GM12878 (cell line): ENCODE results near the gene KHDC1.

ENCODE experiments used
- BHLHE40 ChIP-seq, 2 experiments: fragments of 450-650 bp in 1 of 2; IDR thresholded peaks; 2 replicates each; pipeline ENCODE4 v1.6.1; 2011 to 2017; ENCODE audit warnings: low read depth in 2 of 2, borderline replicate concordance in 1 of 2, improper control_type of control experiment in 1 of 2, low read length in 1 of 2, mild to moderate bottlenecking in 1 of 2
- BRCA1 ChIP-seq: IDR thresholded peaks from 2 replicates; pipeline ENCODE4 v1.6.1; 2011; ENCODE audit warnings: low read depth, low read length, improper control_type of control experiment
- KDM1A ChIP-seq: fragments of 200-600 bp; sonication (generic); IDR thresholded peaks from 2 replicates; pipeline ENCODE4 v1.6.1; 2016; ENCODE audit warnings: borderline replicate concordance
- MXI1 ChIP-seq: fragments of 150-350 bp; IDR thresholded peaks from 2 replicates; pipeline ENCODE4 v1.6.1; 2011; ENCODE audit warnings: low read depth, mild to moderate bottlenecking, inconsistent platforms, low read length, improper control_type of control experiment
- POLR2A ChIP-seq: IDR thresholded peaks from 2 replicates; pipeline ENCODE4 v1.6.1; 2011; ENCODE audit warnings: low read depth, mild to moderate bottlenecking, low read length
- TCF12 ChIP-seq: IDR thresholded peaks from 2 replicates; pipeline ENCODE4 v1.6.1; 2011; ENCODE audit warnings: low read depth, mild to moderate bottlenecking, low read length
- TCF7 ChIP-seq: IDR thresholded peaks from 2 replicates; pipeline ENCODE4 v1.6.1; 2014; ENCODE audit warnings: antibody characterized with exemption, borderline replicate concordance
- YY1 ChIP-seq: IDR thresholded peaks from 2 replicates; pipeline ENCODE4 v1.6.1; 2011; ENCODE audit warnings: low read depth, mild to moderate bottlenecking, low read length
- ZBTB33 ChIP-seq: fragments of 450-650 bp; IDR thresholded peaks from 2 replicates; pipeline ENCODE4 v1.6.1; 2017; ENCODE audit warnings: mild to moderate bottlenecking
- ZNF274 ChIP-seq: IDR thresholded peaks from one replicate; pipeline ENCODE4 v1.8.0; 2011; ENCODE audit not compliant: insufficient read length, insufficient read depth
- TF ChIP-seq, protein P1 (sequence below): fragments of 150-350 bp; IDR thresholded peaks from 2 replicates; pipeline ENCODE4 v1.6.1; 2016; ENCODE audit warnings: low read depth, low read length
- TF ChIP-seq, protein P2 (sequence below), 3 experiments: IDR thresholded peaks in 2 of 3; conservative IDR thresholded peaks in 1 of 3; 2 replicates each; pipeline ENCODE4 v1.5.1; 2011; ENCODE audit warnings: low read depth in 3 of 3, low read length in 3 of 3, mild to moderate bottlenecking in 3 of 3, control low read depth in 2 of 3, moderate library complexity in 2 of 3, inconsistent platforms in 1 of 3, mixed read lengths in 1 of 3; ENCODE audit not compliant: control insufficient read depth in 2 of 3, insufficient read depth in 1 of 3; ENCODE audit errors: extremely low read depth in 1 of 3
- TF ChIP-seq, protein P3 (sequence below): fragments of 450-650 bp; IDR thresholded peaks from 2 replicates; pipeline ENCODE4 v1.6.1; 2016; ENCODE audit warnings: mild to moderate bottlenecking, moderate library complexity, borderline replicate concordance
- TF ChIP-seq, protein P4 (sequence below): IDR thresholded peaks from 2 replicates; pipeline ENCODE4 v1.6.1; 2011; ENCODE audit warnings: borderline replicate concordance, low read depth, mild to moderate bottlenecking, moderate library complexity, mixed read lengths, low read length; ENCODE audit not compliant: insufficient read depth; ENCODE audit errors: extremely low read length

DNA sequence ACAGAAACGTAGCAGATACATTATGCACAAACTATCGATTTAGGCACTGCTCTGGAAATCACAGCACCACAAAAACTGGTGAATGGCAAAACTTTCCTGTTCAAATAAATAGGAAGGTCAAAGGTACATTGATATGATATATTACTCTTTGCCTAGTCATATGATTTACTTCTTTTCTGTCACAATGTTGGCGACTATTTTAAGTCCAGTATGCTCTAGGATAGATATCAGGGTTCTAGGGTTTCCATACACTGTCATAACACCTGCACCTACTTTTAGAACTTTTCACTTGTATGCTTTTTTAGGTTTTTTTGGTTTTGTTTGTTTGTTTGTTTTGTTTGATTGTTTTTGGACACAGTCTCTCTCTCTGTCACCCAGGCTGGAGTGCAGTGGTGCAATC lies 62.7 kb downstream of the KHDC1 start:
- TF ChIP-seq KDM1A (no peak), ZBTB33 (no peak), BHLHE40 (IDR thresholded peaks at IDR 0.05; ENCODE audit: borderline replicate concordance in 1 of 2, low read depth in 2 of 2, low read length in 1 of 2) (no peak), POLR2A (no peak), MXI1 (no peak), YY1 (no peak), TCF12 (no peak), BRCA1 (no peak), ZNF274 (no peak), TCF7 (no peak)
- TF ChIP-seq, protein P1, sequence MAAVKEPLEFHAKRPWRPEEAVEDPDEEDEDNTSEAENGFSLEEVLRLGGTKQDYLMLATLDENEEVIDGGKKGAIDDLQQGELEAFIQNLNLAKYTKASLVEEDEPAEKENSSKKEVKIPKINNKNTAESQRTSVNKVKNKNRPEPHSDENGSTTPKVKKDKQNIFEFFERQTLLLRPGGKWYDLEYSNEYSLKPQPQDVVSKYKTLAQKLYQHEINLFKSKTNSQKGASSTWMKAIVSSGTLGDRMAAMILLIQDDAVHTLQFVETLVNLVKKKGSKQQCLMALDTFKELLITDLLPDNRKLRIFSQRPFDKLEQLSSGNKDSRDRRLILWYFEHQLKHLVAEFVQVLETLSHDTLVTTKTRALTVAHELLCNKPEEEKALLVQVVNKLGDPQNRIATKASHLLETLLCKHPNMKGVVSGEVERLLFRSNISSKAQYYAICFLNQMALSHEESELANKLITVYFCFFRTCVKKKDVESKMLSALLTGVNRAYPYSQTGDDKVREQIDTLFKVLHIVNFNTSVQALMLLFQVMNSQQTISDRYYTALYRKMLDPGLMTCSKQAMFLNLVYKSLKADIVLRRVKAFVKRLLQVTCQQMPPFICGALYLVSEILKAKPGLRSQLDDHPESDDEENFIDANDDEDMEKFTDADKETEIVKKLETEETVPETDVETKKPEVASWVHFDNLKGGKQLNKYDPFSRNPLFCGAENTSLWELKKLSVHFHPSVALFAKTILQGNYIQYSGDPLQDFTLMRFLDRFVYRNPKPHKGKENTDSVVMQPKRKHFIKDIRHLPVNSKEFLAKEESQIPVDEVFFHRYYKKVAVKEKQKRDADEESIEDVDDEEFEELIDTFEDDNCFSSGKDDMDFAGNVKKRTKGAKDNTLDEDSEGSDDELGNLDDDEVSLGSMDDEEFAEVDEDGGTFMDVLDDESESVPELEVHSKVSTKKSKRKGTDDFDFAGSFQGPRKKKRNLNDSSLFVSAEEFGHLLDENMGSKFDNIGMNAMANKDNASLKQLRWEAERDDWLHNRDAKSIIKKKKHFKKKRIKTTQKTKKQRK: no peak
- TF ChIP-seq, protein P2, sequence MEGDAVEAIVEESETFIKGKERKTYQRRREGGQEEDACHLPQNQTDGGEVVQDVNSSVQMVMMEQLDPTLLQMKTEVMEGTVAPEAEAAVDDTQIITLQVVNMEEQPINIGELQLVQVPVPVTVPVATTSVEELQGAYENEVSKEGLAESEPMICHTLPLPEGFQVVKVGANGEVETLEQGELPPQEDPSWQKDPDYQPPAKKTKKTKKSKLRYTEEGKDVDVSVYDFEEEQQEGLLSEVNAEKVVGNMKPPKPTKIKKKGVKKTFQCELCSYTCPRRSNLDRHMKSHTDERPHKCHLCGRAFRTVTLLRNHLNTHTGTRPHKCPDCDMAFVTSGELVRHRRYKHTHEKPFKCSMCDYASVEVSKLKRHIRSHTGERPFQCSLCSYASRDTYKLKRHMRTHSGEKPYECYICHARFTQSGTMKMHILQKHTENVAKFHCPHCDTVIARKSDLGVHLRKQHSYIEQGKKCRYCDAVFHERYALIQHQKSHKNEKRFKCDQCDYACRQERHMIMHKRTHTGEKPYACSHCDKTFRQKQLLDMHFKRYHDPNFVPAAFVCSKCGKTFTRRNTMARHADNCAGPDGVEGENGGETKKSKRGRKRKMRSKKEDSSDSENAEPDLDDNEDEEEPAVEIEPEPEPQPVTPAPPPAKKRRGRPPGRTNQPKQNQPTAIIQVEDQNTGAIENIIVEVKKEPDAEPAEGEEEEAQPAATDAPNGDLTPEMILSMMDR (IDR thresholded peaks at IDR 0.05 in 2 of 3, conservative IDR thresholded peaks at IDR 0.05 in 1 of 3; ENCODE audit: control insufficient read depth in 2 of 3, extremely low read depth in 1 of 3, insufficient read depth in 1 of 3, low read depth in 3 of 3, low read length in 3 of 3): no peak
- TF ChIP-seq, protein P3, sequence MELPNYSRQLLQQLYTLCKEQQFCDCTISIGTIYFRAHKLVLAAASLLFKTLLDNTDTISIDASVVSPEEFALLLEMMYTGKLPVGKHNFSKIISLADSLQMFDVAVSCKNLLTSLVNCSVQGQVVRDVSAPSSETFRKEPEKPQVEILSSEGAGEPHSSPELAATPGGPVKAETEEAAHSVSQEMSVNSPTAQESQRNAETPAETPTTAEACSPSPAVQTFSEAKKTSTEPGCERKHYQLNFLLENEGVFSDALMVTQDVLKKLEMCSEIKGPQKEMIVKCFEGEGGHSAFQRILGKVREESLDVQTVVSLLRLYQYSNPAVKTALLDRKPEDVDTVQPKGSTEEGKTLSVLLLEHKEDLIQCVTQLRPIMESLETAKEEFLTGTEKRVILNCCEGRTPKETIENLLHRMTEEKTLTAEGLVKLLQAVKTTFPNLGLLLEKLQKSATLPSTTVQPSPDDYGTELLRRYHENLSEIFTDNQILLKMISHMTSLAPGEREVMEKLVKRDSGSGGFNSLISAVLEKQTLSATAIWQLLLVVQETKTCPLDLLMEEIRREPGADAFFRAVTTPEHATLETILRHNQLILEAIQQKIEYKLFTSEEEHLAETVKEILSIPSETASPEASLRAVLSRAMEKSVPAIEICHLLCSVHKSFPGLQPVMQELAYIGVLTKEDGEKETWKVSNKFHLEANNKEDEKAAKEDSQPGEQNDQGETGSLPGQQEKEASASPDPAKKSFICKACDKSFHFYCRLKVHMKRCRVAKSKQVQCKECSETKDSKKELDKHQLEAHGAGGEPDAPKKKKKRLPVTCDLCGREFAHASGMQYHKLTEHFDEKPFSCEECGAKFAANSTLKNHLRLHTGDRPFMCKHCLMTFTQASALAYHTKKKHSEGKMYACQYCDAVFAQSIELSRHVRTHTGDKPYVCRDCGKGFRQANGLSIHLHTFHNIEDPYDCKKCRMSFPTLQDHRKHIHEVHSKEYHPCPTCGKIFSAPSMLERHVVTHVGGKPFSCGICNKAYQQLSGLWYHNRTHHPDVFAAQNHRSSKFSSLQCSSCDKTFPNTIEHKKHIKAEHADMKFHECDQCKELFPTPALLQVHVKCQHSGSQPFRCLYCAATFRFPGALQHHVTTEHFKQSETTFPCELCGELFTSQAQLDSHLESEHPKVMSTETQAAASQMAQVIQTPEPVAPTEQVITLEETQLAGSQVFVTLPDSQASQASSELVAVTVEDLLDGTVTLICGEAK: no peak
- TF ChIP-seq, protein P4, sequence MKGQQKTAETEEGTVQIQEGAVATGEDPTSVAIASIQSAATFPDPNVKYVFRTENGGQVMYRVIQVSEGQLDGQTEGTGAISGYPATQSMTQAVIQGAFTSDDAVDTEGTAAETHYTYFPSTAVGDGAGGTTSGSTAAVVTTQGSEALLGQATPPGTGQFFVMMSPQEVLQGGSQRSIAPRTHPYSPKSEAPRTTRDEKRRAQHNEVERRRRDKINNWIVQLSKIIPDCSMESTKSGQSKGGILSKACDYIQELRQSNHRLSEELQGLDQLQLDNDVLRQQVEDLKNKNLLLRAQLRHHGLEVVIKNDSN: no peak
